Right renal pelvis (tissue), 4 donors: ENCODE results near the gene CYP4A22. TPM values are rescaled to one million over a fixed set of nuclear protein-coding genes. Genes with fewer than 3 reads are reported as not detected.
"Not testable (repeated sequence)": the region's sequence is repeated elsewhere in the genome, so short reads cannot be mapped to it uniquely, and the experiment has no call there.

ENCODE experiments used
- DNase-seq, 4 donors: peaks; one replicate each; pipeline ENCODE4 v3.0.0-alpha.2; 2013; ENCODE audit warnings: low read depth in 4 of 4, low spot score in 3 of 4, missing footprints in 1 of 4
- polyA plus RNA-seq, 4 donors: library from polyadenylated mRNA; unstranded; fragments of 120-200 nt; gene quantifications; one replicate each; pipeline ENCODE4 v1.2.1, GENCODE V29; 2013; ENCODE audit not compliant: insufficient read length in 4 of 4

The CYP4A22 gene
- polyA plus RNA-seq, 4 donors = 5.1 to 7.8 (median 7.5) TPM

DNA sequence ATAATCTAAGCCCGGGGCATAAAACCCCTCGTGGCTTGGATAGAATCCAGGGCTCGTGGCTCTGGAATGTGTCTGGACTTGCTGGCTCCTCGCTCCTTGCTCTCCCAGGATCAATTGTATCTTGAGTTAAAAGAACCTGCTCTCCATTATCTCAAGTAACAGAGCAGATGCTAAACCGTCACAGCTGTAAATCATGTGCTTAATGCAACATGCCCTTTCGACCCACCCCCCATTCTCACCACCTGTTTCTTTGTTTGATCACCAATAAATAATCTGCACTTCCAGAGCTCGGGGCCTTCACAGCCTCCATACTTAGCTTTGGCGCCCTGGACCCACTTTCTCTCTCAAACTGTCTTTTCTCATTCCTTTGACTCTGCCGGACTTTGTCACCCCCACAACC is 11.9 kb downstream of the CYP4A22 start:
- DNase-seq = not testable (repeated sequence)

DNA sequence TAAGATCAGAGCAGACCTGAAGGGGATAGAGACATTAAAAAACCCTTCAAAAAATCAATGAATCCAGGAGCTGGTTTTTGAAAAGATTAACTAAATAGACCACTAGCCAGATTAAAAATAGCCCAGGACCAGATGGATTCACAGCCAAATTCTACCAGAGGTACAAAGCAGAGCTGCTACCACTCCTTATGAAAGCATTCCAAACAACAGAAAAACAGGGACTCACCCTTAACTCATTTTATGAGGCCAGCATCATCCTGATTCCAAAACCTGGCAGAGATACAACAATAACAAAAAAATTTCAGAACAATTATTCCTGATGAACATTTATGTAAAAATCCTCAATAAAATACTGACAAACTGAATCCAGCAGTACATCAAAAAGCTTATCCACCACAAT is 19.2 kb downstream of the CYP4A22 start:
- not testable (repeated sequence) for DNase-seq

DNA sequence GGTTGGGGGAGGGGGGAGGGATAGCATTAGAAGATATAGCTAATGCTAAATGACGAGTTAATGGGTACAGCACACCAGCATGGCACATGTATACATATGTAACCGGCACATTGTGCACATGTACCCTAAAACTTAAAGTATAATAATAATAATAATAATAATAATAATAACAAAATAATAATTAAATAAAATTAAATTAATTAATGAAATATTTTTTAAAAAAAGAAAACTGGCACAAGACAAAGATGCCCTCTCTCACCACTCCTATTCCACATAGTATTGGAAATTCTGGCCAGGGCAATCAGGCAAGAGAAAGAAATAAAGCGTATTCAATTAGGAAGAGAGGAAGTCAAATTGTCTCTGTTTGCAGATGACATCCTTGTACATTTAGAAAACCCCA is 20.7 kb downstream of the CYP4A22 start:
- DNase-seq = not testable (repeated sequence)

DNA sequence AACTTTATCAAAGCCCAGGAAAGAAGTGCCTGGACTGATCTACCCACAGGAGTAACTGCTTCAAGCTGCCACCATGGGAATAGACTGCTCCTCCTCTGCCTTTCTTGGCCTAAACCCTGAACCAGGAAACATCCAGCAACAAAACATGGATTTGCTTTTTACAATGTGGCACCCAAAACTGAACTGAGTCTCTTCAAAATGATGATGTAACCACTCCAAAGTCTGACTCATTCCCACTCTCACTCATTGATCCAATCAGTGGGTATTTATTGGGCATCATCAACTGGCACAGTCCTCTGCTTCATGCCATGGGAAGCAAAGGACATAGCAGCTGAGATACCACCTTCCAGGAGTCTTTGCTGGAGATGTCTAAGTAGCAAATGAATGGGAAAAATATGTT is 23.5 kb downstream of the CYP4A22 start:
- no peak for DNase-seq

DNA sequence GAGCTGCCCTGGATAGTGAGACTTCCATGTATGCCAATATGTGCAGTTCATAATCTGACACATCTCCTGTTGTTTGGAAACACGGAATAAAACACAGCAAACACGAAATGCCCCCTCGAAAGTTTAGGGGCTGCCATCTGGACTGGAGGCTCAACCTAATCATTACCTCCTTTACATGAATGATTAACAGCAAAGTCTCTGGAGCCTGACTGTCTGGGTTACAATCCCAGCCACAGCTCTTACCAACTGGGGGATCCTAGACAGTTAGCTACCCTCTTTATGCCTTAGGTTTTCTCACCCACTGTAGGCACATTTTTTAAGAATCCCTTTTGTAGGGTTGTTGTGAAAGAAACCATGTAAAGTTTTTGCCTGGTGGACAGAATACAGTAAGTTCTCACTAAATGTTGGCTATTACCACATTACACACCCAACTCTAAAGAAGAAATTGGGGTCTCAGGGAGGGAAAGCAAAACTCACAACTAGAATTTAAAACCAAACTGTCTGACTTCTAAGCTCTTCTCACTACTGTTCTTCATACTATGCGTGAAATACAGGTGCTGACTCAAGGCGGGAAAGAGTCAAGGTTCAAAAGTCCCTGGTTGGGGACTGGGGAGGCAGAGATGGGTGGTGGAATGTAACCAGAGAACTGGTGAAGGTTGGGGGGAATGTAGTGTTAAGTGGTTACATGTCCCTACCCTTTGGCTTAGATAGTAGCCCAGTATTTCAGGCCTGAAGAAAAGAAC is 24.2 kb downstream of the CYP4A22 start:
- DNase-seq = no peak

DNA sequence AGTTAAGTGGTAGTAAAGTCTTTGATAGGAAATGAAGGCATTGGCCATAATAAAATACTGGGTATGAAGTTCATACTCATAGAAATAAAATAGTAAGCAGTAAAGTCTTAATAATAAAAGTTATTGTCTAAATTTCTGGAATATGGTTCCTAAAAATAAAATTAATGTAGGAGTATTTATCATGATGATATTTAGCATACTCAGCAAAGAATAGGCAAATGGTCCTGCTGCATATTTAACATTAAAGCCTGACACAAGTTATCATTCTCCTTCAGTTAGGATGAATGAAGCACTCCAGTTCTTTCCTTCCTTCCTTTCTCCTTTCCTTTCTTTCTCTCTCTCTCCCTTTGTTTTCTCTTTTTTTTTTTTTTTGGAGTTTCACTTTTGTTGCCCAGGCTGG is 27.3 kb downstream of the CYP4A22 start:
- DNase-seq = no peak

DNA sequence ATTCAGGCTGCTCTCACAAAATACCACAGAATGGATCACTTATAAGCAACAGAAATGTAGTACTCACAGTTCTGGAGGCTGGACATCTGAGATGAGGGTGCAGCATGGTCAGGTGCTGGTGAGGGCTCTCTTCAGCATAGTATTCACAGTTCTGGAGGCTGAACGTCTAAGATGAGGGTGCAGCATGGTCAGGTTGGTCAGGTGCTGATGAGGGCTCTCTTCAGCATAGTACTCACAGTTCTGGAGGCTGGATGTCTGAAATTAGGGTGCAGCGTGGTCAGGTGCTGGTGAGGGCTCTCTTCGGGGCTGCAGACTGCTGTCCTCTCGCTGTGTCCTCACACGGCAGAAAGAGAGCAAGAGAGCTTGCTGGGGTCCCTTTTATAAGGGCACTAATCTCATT is 35.5 kb downstream of the CYP4A22 start:
- DNase-seq = no peak

DNA sequence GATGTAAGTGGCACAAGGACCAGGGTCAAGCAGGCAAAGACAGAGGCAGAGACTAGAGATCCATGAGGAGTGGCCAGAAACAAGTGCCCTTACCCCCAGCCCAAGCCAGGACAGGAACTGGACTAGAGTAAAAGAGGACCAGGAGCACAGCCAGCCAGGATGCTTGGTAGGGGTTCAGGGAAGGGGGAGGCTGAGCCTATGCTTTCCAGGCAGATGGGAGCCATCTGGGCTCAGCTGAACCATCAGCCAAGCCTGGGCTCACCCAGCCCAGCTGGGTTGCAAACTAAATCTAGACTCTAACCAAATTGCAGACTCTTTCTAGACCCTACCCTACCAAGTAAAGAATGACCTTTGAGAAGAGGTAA is 37.4 kb downstream of the CYP4A22 start:
- no peak for DNase-seq

DNA sequence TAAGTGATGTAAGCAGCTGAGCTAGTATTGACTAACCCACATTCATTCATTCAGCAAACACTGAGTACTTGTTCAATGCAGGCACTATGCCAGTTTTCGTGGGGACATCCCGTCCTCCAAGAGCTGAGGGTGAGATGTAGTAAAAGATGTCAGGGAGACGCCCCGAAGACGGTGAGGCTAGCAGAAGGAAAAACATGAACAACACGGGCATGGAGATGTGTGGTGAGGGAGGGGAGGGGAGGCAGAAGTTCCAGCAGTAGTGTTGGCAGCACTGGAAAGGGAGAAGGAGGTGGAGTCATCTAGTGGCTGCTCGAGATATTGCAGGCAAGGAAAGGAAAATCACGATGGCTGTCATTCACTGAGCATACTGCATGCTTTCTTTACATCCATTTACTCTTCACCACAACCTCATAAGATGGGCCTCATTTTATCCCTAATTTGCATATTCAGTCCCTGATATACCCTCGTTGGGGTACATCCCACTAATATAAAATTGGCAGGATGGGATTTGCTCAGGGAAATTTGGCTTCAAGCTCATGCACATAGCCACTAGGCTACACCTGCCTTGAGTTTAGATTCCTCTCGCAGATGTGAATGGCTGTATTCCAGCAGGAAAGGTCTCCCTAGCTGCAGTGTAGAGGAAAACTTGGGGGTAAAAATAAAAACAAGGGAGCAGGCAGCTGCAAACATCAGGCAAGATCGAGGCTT is 38.1 kb downstream of the CYP4A22 start:
- no peak for DNase-seq

DNA sequence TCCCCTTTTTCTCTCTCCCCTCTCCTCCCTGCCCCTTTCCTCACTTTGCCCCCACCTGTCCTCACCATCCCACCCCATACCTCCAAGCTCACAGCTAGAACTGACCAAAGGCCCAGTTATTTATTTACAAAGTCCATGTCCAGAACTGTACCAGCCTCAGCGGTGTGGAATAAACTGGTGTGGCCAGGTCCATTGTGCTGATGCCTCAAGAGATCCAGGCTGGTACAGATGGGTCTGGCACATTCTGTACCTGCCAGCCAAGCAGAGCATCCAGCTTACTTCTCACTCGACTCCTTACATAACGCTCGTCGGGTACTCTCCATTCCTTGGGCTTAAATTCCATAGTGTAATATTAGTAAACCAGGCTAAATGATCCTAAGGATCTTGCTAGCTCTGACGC is 40.8 kb downstream of the CYP4A22 start:
- DNase-seq = no peak

DNA sequence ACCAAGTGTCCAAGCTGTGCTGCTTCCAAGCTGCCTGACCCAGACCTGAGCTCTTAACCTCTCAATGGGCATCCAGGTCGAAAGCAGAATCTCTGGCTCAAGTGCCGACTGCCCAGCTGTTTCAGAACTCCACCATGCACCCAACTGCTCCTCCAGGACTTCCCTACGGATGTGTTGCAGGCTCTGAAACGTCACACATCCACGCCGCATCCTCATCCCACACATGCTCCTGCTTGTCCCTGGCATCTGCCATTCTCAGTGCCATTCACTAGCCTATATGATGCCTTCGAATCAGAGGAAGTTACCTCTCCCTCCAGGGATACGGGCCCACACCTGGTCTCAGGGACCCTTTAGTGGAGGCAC is 41.4 kb downstream of the CYP4A22 start:
- no peak for DNase-seq

DNA sequence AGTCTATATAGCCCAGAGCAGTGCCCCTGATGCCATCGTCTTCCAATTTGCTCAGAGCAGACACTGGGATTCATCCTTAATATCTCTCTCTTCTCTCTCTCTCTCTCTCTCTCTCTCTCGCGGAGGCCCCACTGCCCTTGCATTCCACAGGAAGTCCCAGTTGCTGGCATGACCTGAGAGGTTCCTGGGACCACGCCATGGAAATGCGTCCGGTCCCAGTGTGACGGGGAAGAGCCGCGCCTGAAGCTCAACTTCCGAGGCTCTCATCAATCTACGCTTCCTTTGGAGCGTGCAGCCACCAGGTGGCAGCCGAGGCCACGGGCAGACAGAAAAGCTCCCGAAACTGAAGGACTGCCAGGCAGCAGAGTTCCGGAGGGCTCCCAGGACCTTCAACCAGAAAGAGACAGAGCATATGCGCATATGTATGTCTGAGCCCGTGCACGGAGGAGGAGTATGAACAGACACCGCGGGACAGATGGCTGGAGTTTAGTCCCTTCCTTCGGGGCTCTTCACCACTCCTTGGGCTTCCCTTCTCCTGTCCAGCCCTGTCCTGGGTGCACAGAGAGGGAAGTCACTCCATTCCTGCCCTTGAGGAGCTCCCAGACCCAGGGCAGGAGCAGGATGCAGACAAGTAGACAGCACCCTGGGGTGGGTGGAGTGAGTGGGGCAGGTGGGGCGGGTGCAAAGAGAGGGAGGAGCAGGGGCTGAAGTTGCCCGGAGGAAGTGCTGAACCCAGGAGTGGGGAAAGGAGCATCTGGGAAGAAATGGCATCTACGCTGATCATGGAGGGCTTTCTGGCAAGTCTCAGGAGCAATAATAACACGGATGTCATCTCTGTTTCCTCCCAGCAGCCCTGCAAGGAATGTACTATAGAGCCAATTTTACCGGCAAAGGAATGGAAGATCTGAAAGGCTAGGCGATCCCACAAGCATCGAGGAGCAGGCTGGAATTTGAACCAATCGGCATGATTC is 42.1 kb downstream of the CYP4A22 start:
- DNase-seq = peak; percentile 80 to 88 (median 85)

DNA sequence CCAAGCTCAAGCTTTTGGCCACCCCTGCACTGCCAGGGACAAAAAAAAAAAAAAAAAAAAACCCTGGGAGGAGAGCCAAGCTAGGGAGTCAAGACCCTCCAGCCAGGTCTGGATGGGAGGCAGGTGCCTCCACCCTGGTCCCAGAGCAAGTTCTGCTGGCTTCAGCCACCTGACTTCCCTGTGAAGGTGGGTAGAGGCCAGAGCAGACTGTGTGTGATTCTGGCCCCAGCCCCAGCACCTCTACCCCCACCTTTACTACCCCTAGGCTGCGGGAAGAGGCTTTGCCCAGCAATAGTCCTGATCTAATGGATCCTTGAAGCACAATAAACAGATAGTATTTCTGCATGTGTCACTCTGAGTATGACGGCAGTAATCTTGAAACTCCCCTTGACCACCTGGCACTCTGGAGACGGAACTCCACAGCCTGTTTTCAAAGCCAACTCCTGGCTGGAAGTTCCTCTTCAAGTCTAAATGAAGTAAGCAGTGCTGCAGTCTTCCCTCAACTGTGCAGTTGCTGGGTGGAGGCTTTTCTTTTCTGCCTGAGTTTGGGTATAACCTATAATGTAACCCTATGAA is 42.8 kb downstream of the CYP4A22 start:
- no peak for DNase-seq

DNA sequence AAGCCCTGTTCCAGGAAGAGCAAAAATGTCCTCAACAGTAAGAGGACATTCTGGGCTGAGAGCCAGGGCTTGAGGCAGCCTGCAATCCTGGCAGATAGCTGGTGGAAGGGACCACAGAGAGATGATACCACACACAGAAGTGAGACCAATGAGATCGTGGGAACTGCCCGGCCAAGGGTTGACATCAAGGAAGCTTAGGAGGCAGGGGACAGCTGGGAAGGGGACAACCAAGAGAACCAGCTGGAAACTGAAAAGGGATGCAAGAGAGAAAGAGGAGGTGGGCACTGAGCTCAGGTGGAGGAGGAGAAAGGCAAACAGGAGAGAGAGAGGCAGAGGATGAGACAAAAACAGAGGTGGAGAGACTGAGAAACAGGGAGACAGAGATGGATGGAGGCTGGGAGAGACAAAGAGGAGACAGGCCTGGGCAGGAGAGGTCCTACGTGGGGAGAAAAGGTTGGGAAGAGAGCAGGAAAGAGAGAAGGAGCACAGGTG is 43.4 kb downstream of the CYP4A22 start:
- no peak for DNase-seq

DNA sequence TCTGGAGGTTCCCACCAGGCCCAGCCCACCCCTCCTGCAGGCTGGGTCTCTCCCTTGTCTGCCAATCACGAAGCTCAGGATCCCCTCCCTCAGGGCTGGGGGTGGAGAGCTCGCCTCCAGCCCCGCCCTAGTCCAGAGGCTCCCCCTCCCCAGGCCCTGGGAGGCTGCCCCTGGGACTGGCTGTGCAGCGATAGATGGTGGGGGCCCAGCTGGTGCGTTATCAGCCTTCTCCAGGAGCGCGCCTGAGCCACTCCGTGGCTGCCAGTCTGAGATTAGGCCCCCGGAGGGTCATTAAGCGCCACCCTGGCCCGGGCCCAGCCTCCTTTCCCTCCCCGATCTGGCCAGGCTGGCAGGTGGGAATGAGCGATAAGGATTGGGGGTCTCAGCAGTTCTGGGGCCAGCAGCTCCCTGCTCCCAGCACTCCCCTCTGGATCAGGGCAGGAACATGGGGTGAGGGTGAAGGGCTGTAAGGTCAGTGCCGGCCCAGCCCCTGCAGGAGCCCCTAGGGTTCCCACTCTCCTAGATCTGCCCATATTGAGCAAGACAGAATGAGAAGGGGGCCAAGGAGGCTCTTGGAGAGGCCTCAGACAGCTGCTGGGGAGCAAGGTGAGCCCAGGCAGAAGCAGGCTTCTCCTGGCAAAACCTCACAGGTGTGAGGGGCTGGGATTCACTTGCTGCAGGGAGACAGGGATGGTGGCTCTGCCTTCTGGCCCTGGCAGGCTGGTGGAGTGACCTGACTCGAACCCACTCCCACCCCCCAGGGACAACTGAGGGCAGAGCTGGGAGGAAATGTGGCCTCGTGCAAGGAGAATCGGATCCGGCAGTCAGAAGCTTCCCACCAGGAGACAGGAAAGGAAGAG is 44.1 kb downstream of the CYP4A22 start:
- no peak for DNase-seq

DNA sequence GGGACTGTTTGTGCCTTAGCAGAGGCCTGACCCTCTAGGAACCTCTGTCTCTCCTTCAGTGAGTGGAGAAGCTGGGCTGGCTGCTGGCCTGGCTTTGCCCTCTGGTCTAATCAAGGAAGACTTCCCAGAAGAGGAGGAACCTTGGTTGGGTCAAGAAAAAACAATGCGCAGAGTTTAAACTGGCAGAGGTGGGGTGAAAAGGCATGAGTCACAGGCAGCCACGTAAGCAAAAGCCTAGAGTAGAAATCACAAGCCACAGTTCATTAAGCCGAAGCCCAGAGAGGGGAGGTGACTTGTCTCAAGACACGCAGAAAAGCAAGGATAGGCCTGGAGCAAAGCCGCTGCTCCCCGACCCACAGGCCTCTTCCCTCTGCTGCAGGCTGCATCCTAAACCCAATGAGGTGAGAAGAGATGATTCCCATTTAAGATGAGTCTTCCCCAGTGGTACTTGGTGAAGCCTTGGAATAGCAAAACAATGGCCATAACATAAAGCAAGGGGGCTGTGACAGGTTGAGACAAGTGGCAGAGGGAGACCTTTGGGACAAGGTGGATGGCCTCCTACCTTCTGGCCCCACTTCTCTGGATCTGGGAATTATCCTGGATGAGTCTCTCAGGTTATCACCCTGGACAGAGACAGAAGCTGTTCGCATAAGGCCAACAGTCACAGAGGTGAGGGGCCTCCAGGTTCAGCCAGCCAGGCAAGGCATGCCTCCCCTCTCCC is 44.9 kb downstream of the CYP4A22 start:
- DNase-seq = no peak

DNA sequence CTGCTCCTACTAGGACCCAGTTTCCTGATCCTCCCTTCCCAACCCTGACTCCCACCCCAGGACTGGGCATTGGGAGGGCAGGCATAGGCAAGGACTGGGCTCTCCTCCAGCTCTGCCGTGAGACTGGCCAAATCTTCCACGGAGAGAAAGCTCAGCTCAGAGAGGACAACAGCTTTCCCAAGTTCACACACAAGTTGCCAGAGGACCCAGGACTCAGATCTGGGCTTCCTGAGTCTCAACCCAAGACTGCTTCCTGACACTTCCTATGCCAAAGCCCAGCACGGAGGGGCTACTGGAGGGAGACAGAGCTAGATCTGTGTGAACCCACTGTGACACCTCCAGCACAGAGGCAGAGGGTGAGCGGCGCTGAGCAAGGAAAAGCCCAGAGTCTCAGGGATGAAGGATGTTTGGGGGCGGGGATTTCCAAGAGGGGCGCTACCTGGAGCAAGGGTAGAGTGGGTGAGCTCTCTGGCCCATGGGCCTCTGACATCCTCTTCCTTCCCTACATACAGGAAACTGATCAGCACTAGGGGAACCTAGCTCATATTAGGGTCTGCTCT is 45.5 kb downstream of the CYP4A22 start:
- no peak for DNase-seq

DNA sequence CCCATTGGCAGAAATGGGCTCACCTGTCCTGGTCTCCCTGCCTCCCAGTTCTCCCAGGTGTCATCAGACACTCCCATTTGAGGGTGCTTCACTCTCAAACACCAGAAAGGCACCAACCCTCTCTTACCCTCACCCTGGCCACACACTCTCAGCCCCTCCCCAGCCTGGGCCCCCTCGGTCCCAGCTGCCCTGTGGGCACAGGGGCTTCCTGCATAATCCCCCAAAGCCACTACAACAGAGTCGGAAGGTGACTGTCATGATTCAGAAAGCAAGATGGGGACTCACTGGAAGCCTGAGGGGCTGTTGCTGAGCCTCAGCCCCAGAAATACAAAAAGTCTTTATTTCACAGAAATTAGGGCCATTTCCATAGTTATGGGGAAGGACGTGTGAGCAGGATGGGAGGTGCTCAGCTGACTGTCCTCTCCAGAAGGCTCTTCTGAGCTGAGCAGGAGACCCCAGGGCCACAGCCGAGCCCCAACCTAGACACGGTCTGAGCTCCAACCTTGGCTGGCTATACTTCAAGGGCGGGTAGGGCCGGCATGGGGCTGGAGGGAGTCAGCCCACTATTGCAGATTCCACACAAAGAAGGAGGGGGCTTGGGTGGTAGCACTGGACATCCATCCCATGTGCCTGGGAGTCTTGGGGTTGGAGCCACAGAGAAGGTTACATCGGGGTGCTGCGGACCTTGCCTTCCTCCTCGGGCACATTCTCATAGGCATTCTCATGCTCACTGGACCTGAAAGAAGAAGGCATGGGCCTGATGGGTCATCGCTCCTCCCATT is 46.3 kb downstream of the CYP4A22 start:
- no peak for DNase-seq
